Progenitor cell of endocrine pancreas (in vitro differentiated cells): Measurements from ENCODE around the gene MBTD1. TPM values are rescaled to one million over a fixed set of nuclear protein-coding genes. Genes with fewer than 3 reads are reported as not detected.
"Not testable (repeated sequence)": the region's sequence is repeated elsewhere in the genome, so short reads cannot be mapped to it uniquely, and the experiment has no call there.

ENCODE experiments used
- DNase-seq: peaks from one replicate; pipeline ENCODE4 v3.0.0; 2021; ENCODE audit warnings: low spot score; ENCODE audit not compliant: unreplicated experiment
- H3K27ac Mint-ChIP-seq: 2 replicates; pipeline ENCODE4 v1.8.0; 2021; ENCODE audit warnings: mild to moderate bottlenecking, moderate library complexity, mixed read lengths
- H3K27me3 Mint-ChIP-seq: 2 replicates; pipeline ENCODE4 v1.8.0; 2021; ENCODE audit warnings: mixed read lengths
- H3K36me3 Mint-ChIP-seq: 2 replicates; pipeline ENCODE4 v1.8.0; 2022; ENCODE audit warnings: mixed read lengths; ENCODE audit not compliant: insufficient read depth
- H3K4me1 Mint-ChIP-seq: 2 replicates; pipeline ENCODE4 v1.8.0; 2021; ENCODE audit warnings: low read depth, mixed read lengths
- H3K4me3 Mint-ChIP-seq: 2 replicates; pipeline ENCODE4 v1.8.0; 2021; ENCODE audit warnings: low read depth, mild to moderate bottlenecking, moderate library complexity, mixed read lengths
- H3K9me3 Mint-ChIP-seq: 2 replicates; pipeline ENCODE4 v1.8.0; 2021; ENCODE audit warnings: low read depth, mixed read lengths
- CTCF ChIP-seq: fragments of 200-600 bp; sonication (generic); IDR thresholded peaks from one replicate; pipeline ENCODE4 v1.5.0; 2021; ENCODE audit warnings: antibody characterized with exemption, mild to moderate bottlenecking; ENCODE audit not compliant: unreplicated experiment
- total RNA-seq: library from RNA; stranded (reverse); gene quantifications from 2 replicates; pipeline ENCODE4 v1.2.1, GENCODE V29; 2021

MBTD1 gene
- total RNA-seq, 1 donor from 2014 or later: 50.7 TPM

- Mint-ChIP-seq H3K4me3 (no peak overlapping the region), H3K27ac (no peak overlapping the region), H3K4me1 (no peaks in the 10 kb centered on the region), H3K27me3 (no peaks in the 10 kb centered on the region), H3K9me3 (no peaks in the 10 kb centered on the region), H3K36me3 (peaks cover 29% of the 10 kb centered on the region)
- TF ChIP-seq CTCF: no peak
- no peak for DNase-seq
Measured at GRCh38 chr17:51184124-51184523, 75.7 kb downstream of the MBTD1 start.

- no peak overlapping the region for H3K4me3 Mint-ChIP-seq
Measured at GRCh38 chr17:51180486-51180885, 79.4 kb downstream of the MBTD1 start.

GRCh38 chr17:51172030-51172429 is 87.8 kb downstream of the MBTD1 start:
- not testable (repeated sequence) for H3K9me3 Mint-ChIP-seq, DNase-seq, H3K4me1 Mint-ChIP-seq, H3K4me3 Mint-ChIP-seq, H3K27me3 Mint-ChIP-seq, H3K27ac Mint-ChIP-seq
- H3K36me3 Mint-ChIP-seq: peaks cover 18% of the 10 kb centered on the region

More at GRCh38 chr17:51180486-51180885, 79.4 kb downstream of the MBTD1 start:
- no peak for TF ChIP-seq CTCF
- Mint-ChIP-seq H3K36me3 (peaks cover 22% of the 10 kb centered on the region), H3K27me3 (no peaks in the 10 kb centered on the region), H3K4me1 (no peaks in the 10 kb centered on the region), H3K27ac (no peak overlapping the region), H3K9me3 (no peaks in the 10 kb centered on the region)
- DNase-seq: no peak

GRCh38 chr17:51170736-51171135 is 89.1 kb downstream of the MBTD1 start:
- Mint-ChIP-seq H3K4me3 (no peak overlapping the region), H3K36me3 (peaks cover 18% of the 10 kb centered on the region), H3K27me3 (no peaks in the 10 kb centered on the region), H3K4me1 (peaks cover 6% of the 10 kb centered on the region), H3K9me3 (no peaks in the 10 kb centered on the region), H3K27ac (no peak overlapping the region)
- no peak for TF ChIP-seq CTCF
- no peak for DNase-seq

GRCh38 chr17:51169340-51169739 is 90.5 kb downstream of the MBTD1 start:
- no peak overlapping the region for H3K4me3 Mint-ChIP-seq
- H3K27ac Mint-ChIP-seq: no peak overlapping the region
- TF ChIP-seq CTCF: no peak
- H3K27me3 Mint-ChIP-seq: no peaks in the 10 kb centered on the region
- peaks cover 13% of the 10 kb centered on the region for H3K4me1 Mint-ChIP-seq
- DNase-seq: no peak
- H3K9me3 Mint-ChIP-seq: no peaks in the 10 kb centered on the region
- peaks cover 18% of the 10 kb centered on the region for H3K36me3 Mint-ChIP-seq
